K562 (cell line): ENCODE results near the gene NUP98. TPM values are rescaled to one million over a fixed set of nuclear protein-coding genes. Genes with fewer than 3 reads are reported as not detected.
"Not testable (repeated sequence)": the region's sequence is repeated elsewhere in the genome, so short reads cannot be mapped to it uniquely, and the experiment has no call there.

ENCODE experiments used
- ATAC-seq: fragments of 200-7000 bp; cut with Tn5 transposase; 3 replicates; pipeline ENCODE4 v1.9.1; 2020; ENCODE audit warnings: moderate library complexity
- BruUV-seq: library from RNA; stranded (reverse); fragments of 400-500 nt; replicated peaks from 2 replicates; lab custom pipeline; 2021; lab: Mats Ljungman, UMichigan
- CTCF ChIA-PET: fragments of 300-600 bp; formaldehyde crosslinking; extraction: SDS; loops from one replicate; lab custom pipeline; 2021; ENCODE audit warnings: low intra/inter-chr PET ratio; lab: Yijun Ruan, JAX
- POLR2A ChIA-PET: fragments of 300-600, 350-650 bp; sonication (Branson Sonifier 250); formaldehyde crosslinking; extraction: SDS; loops from one replicate; lab custom pipeline; 2021; ENCODE audit warnings: antibody characterized with exemption, inconsistent platforms; lab: Yijun Ruan, JAX
- DNase-seq, 4 experiments: peaks; one replicate each; pipeline versions ENCODE4 v3.0.0 to v3.0.0-alpha.2; 2011 to 2018; ENCODE audit warnings: low spot score in 3 of 4, mixed read lengths in 3 of 4; ENCODE audit errors: extremely low read depth in 1 of 4
- FAIRE-seq: peaks from 2 replicates; lab custom pipeline; 2011; peaks lifted over from hg19 to GRCh38; lab: Jason Lieb, UNC
- H2AFZ ChIP-seq: 2 replicates; pipeline ENCODE4 v1.6.0; 2011; ENCODE audit warnings: low read depth, low read length, control low read depth, inconsistent platforms
- H3K27ac ChIP-seq: fragments of 200-600 bp; 3 replicates; pipeline ENCODE4 v1.8.0; 2011; ENCODE audit warnings: low read depth, mild to moderate bottlenecking, control low read depth, inconsistent platforms, low read length, moderate library complexity, mixed read lengths; ENCODE audit errors: extremely low read depth
- H3K27me3 ChIP-seq, 2 experiments: fragments of 300-600 bp in 1 of 2; 2 replicates in 1 of 2; 3 replicates in 1 of 2; pipeline versions ENCODE4 v1.6.0 to v1.8.0; 2011; ENCODE audit warnings: inconsistent platforms in 2 of 2, low read length in 2 of 2, mild to moderate bottlenecking in 1 of 2, mixed read lengths in 1 of 2, moderate library complexity in 1 of 2; ENCODE audit not compliant: control insufficient read depth in 2 of 2, insufficient read depth in 2 of 2
- H3K36me3 ChIP-seq: fragments of 300-600 bp; 3 replicates; pipeline ENCODE4 v1.8.0; 2011; ENCODE audit warnings: mild to moderate bottlenecking, low read length, inconsistent platforms; ENCODE audit not compliant: control insufficient read depth, insufficient read depth
- H3K4me1 ChIP-seq, 2 experiments: fragments of 200-600 bp in 1 of 2; replicated peaks in 1 of 2; 2 replicates in 1 of 2; 3 replicates in 1 of 2; pipeline versions ENCODE4 v1.5.1 to v1.8.0; 2011; ENCODE audit warnings: inconsistent platforms in 2 of 2, low read length in 2 of 2, mild to moderate bottlenecking in 1 of 2, mixed read lengths in 1 of 2, moderate library complexity in 1 of 2; ENCODE audit not compliant: control insufficient read depth in 2 of 2, insufficient read depth in 2 of 2
- H3K4me2 ChIP-seq: 2 replicates; pipeline ENCODE4 v1.6.1; 2011; ENCODE audit warnings: low read length, control low read depth, inconsistent platforms, mixed read lengths; ENCODE audit not compliant: insufficient read depth
- H3K4me3 ChIP-seq: fragments of 200-600 bp; sonication (generic), shearing (Covaris generic); 2 replicates; pipeline ENCODE4 v1.5.1; 2016; ENCODE audit warnings: control low read depth, inconsistent platforms
- H3K79me2 ChIP-seq: fragments of 200-600 bp; 3 replicates; pipeline ENCODE4 v1.8.0; 2011; ENCODE audit warnings: low read length, inconsistent platforms; ENCODE audit not compliant: control insufficient read depth, insufficient read depth
- H3K9ac ChIP-seq, 2 experiments: 2 replicates each; pipeline versions ENCODE4 v1.6.0 to v1.6.1; 2011; ENCODE audit warnings: low read depth in 2 of 2, low read length in 2 of 2, control low read depth in 1 of 2, inconsistent platforms in 1 of 2, mild to moderate bottlenecking in 1 of 2, mixed read lengths in 1 of 2; ENCODE audit not compliant: insufficient read depth in 1 of 2
- H3K9me1 ChIP-seq: one replicate; pipeline ENCODE4 v1.6.0; 2011; ENCODE audit warnings: inconsistent platforms, mild to moderate bottlenecking, low read length, moderate library complexity; ENCODE audit not compliant: control insufficient read depth, insufficient read depth
- H3K9me3 ChIP-seq: replicated peaks from 2 replicates; pipeline ENCODE4 v1.5.1; 2011; ENCODE audit warnings: low read depth, low read length, inconsistent platforms; ENCODE audit not compliant: control insufficient read depth, insufficient read depth
- H4K20me1 ChIP-seq: replicated peaks from 2 replicates; pipeline ENCODE4 v1.6.1; 2011; ENCODE audit warnings: low read length, inconsistent platforms, mixed read lengths; ENCODE audit not compliant: control insufficient read depth, insufficient read depth
- C11orf30 ChIP-seq: fragments of 450-650 bp; IDR thresholded peaks from 2 replicates; pipeline ENCODE4 v1.6.1; 2016; ENCODE audit warnings: low read depth, mild to moderate bottlenecking
- DPF2 ChIP-seq: fragments of 450-650 bp; IDR thresholded peaks from 2 replicates; pipeline ENCODE4 v1.6.1; 2016
- FOXA3 ChIP-seq, 2 experiments: fragments of 450-650 bp in 1 of 2; sonication (generic) in 1 of 2; formaldehyde crosslinking; IDR thresholded peaks in 1 of 2; conservative IDR thresholded peaks in 1 of 2; 2 replicates each; pipeline versions ENCODE4 v1.4.0 to v1.8.0; 2020 to 2022; ENCODE audit warnings: mild to moderate bottlenecking in 2 of 2, missing genetic modification reagents in 1 of 2
- FOXK2 ChIP-seq, 2 experiments: fragments of 450-650 bp; IDR thresholded peaks in 1 of 2; conservative IDR thresholded peaks in 1 of 2; 2 replicates each; pipeline ENCODE4 v1.6.1; 2016; ENCODE audit warnings: low read depth in 2 of 2, mild to moderate bottlenecking in 1 of 2
- HNRNPLL ChIP-seq: fragments of 200-400 bp; formaldehyde crosslinking; IDR thresholded peaks from 2 replicates; pipeline ENCODE4 v1.6.1; 2017; ENCODE audit warnings: low read length, low read depth, mild to moderate bottlenecking; ENCODE audit not compliant: poor library complexity, severe bottlenecking
- KLF1 ChIP-seq: fragments of 450-650 bp; IDR thresholded peaks from 2 replicates; pipeline ENCODE4 v1.6.1; 2016; ENCODE audit warnings: missing genetic modification characterization, missing compliant biosample characterization
- NFYB ChIP-seq: IDR thresholded peaks from 2 replicates; pipeline ENCODE4 v1.6.1; 2011; ENCODE audit warnings: mild to moderate bottlenecking, moderate library complexity; ENCODE audit not compliant: insufficient read length; ENCODE audit errors: extremely low read depth
- SMARCA4 ChIP-seq: fragments of 450-650 bp; IDR thresholded peaks from 2 replicates; pipeline ENCODE4 v1.6.1; 2016
- ZNF316 ChIP-seq: fragments of 450-650 bp; IDR thresholded peaks from 2 replicates; pipeline ENCODE4 v1.6.1; 2016
- WGBS: fragments of 100-300 bp; shearing (Covaris generic); methylation state at CpG from one replicate; pipeline ENCODE4 v1.1.6; 2016; ENCODE audit warnings: low coverage, mixed read lengths; ENCODE audit not compliant: insufficient coverage; ENCODE audit errors: missing lambda C conversion rate; 5-methylcytosine and 5-hydroxymethylcytosine counted together
- in situ Hi-C: fragments of 300-500 bp; cut with MboI; formaldehyde crosslinking; loops from 4 replicates; pipeline ENCODE4 v1.15.0; 2018; ENCODE audit warnings: inconsistent platforms, mixed read lengths
- intact Hi-C: fragments of 100-400 bp; cut with micrococcal nuclease; formaldehyde crosslinking; loops from 2 replicates; pipeline ENCODE4 v1.14.2; 2022
- polyA plus RNA-seq, 8 experiments: library from polyadenylated mRNA; depleted of rRNA in 4 of 8; stranded (reverse) in 5 of 8; unstranded in 3 of 8; fragments of >200 nt; fragmentation: Nextera tagmentation in 2 of 8; fragmentation: Illumina TruSeq in 1 of 8; extraction: Ambion mirVana in 2 of 8; extraction: Trizol in 1 of 8; gene quantifications; 2 replicates each; pipeline versions ENCODE4 v1.2.1 to v1.2.3, GENCODE V29; 2011 to 2014; ENCODE audit warnings: inconsistent platforms in 1 of 8, missing spikeins in 1 of 8
- total RNA-seq, 7 experiments: library from RNA; depleted of rRNA in 6 of 7; stranded (reverse); fragments of >200 nt in 6 of 7; fragmentation: Illumina TruSeq in 2 of 7; extraction: Trizol in 2 of 7; gene quantifications; 2 replicates each; pipeline versions ENCODE4 v1.2.1 to v1.2.3, GENCODE V29; 2011 to 2021; ENCODE audit warnings: low replicate concordance in 1 of 7
- TF ChIP-seq, protein P1 (sequence below): sonication (generic); formaldehyde crosslinking; IDR thresholded peaks from 2 replicates; pipeline ENCODE4 v1.9.0; 2022; ENCODE audit warnings: mild to moderate bottlenecking, missing genetic modification reagents

The NUP98 gene
- total and polyA plus RNA-seq, 9 of the 15 experiments (the other 6 are each of a cell fraction or from before 2014, with no cell fraction given) = 45.1 to 196 (median 130) TPM

DNA sequence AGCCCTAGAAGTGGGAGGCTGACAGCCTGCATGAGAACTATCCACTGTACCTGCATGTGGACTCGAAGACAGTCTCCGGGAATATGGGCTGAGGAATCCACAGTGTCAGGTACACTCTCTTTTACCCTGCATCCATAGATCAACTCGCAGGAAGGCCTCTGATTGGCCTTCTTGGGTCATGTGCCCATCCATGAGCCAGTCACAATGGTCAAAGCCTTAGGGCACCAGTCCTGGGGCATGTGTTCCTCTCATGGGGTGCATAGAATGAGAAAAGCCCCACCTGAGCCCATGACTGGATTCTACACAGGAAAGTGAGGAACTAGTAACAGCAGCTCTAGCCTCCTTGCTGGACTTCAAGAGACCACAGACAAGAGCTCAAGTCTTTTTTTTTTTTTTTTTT lies 141.8 kb downstream of the NUP98 start (continued):
- TF ChIP-seq NFYB (peak; percentile 28), KLF1 (tag) (no peak)
- TF ChIP-seq, protein P1, sequence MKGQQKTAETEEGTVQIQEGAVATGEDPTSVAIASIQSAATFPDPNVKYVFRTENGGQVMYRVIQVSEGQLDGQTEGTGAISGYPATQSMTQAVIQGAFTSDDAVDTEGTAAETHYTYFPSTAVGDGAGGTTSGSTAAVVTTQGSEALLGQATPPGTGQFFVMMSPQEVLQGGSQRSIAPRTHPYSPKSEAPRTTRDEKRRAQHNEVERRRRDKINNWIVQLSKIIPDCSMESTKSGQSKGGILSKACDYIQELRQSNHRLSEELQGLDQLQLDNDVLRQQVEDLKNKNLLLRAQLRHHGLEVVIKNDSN (CRISPR knock-in tag) = peak; percentile 86

DNA sequence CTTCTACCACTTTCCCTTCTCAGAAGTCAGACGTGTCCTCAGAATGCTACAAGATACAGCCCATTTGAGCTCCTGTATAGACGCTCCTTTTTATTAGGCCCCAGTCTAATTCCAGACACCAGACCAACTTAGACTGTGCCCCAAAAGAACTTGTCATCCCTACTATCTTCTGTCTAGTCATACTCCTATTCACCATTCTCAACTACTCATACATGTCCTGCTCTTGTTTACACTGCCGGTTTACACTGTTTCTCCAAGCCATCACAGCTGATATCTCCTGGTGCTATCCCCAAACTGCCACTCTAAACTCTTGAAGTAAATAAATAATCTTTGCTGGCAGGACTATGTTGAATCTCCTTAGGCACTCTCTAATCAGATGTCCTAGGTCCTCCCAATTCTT lies 144.8 kb downstream of the NUP98 start:
- H3K36me3 ChIP-seq, BruUV-seq, FAIRE-seq, ATAC-seq, H3K27ac ChIP-seq, CTCF ChIA-PET, H4K20me1 ChIP-seq, H3K9ac ChIP-seq, H3K9me3 ChIP-seq, DNase-seq, in situ Hi-C loops, intact Hi-C loops, H3K4me3 ChIP-seq, H3K79me2 ChIP-seq, H3K9me1 ChIP-seq, POLR2A ChIA-PET, H3K4me1 ChIP-seq, H3K4me2 ChIP-seq: not testable (repeated sequence)
- peak overlapping the region; percentile 58 for H2AFZ ChIP-seq
- 0 out of 2 replicates have a peak, but pooled peaks have one; percentile 25 for TF ChIP-seq SMARCA4
- TF ChIP-seq FOXA3 (CRISPR knock-in tag; conservative IDR thresholded peaks at IDR 0.05 in 1 of 2, IDR thresholded peaks at IDR 0.05 in 1 of 2) = peak in 1 of 2 experiments; percentile 66; a peak in 1 of 4 replicates
- TF ChIP-seq C11orf30 = peak; percentile 59
- TF ChIP-seq ZNF316 = peak; percentile 69
- peak; percentile 38; the same call in 1 of the 2 replicates for TF ChIP-seq DPF2
- TF ChIP-seq FOXK2 (conservative IDR thresholded peaks at IDR 0.05 in 1 of 2, IDR thresholded peaks at IDR 0.05 in 1 of 2; ENCODE audit: low read depth in 2 of 2) = peak; percentile 70 to 85; a peak in 3 of 4 replicates
- TF ChIP-seq HNRNPLL = peak; percentile 18
- WGBS = 37% methylated on average over 2 of the region's 3 CpGs
- H3K27me3 ChIP-seq = peaks cover 5 to 16% of the 10 kb centered on the region in 2 experiments; a peak in 4 of 5 replicates
